H9 (cell line): Measurements from ENCODE around the gene TEAD1. TPM values are rescaled to one million over a fixed set of nuclear protein-coding genes. Genes with fewer than 3 reads are reported as not detected.

Experiments
- DNase-seq: peaks from one replicate; pipeline ENCODE4 v3.0.0-alpha.2; 2017
- H2AFZ ChIP-seq: one replicate; pipeline ENCODE4 v1.6.1; 2013; ENCODE audit warnings: mild to moderate bottlenecking, low read length, control low read depth, moderate library complexity
- H2AK5ac ChIP-seq: 2 replicates; pipeline ENCODE4 v1.6.1; 2013; ENCODE audit warnings: low read length, control low read depth, mixed read lengths; ENCODE audit not compliant: insufficient read length
- H2BK120ac ChIP-seq: one replicate; pipeline ENCODE4 v1.6.1; 2013; ENCODE audit warnings: low read depth, mild to moderate bottlenecking, low read length, control low read depth, inconsistent platforms; ENCODE audit not compliant: poor library complexity, severe bottlenecking
- H2BK12ac ChIP-seq: 2 replicates; pipeline ENCODE4 v1.6.1; 2013; ENCODE audit warnings: low read length, control low read depth, mixed read lengths, low read depth; ENCODE audit not compliant: insufficient read length
- H2BK15ac ChIP-seq: 2 replicates; pipeline ENCODE4 v1.6.1; 2013; ENCODE audit warnings: low read depth, low read length, control low read depth
- H2BK20ac ChIP-seq: one replicate; pipeline ENCODE4 v1.6.1; 2013; ENCODE audit warnings: low read depth, mild to moderate bottlenecking, low read length, control low read depth, inconsistent platforms; ENCODE audit not compliant: poor library complexity, severe bottlenecking
- H2BK5ac ChIP-seq: 2 replicates; pipeline ENCODE4 v1.6.1; 2013; ENCODE audit warnings: low read length, control low read depth, mixed read lengths; ENCODE audit not compliant: insufficient read length
- H3K14ac ChIP-seq: 2 replicates; pipeline ENCODE4 v1.6.1; 2013; ENCODE audit warnings: low read length, control low read depth; ENCODE audit not compliant: insufficient read depth
- H3K18ac ChIP-seq: 2 replicates; pipeline ENCODE4 v1.6.1; 2013; ENCODE audit warnings: low read depth, mild to moderate bottlenecking, mixed read lengths, low read length, control low read depth; ENCODE audit not compliant: insufficient read length
- H3K23ac ChIP-seq: 2 replicates; pipeline ENCODE4 v1.6.1; 2013; ENCODE audit warnings: low read length, control low read depth, mixed read lengths, low read depth; ENCODE audit not compliant: insufficient read length
- H3K23me2 ChIP-seq: 2 replicates; pipeline ENCODE4 v1.6.1; 2013; ENCODE audit warnings: low read depth, mild to moderate bottlenecking, mixed read lengths, low read length, control low read depth; ENCODE audit not compliant: insufficient read length, poor library complexity, severe bottlenecking
- H3K27ac ChIP-seq: 2 replicates; pipeline ENCODE4 v1.5.1; 2013; ENCODE audit warnings: low read length, control low read depth, mixed read lengths, low read depth; ENCODE audit not compliant: insufficient read length
- H3K27me3 ChIP-seq: 2 replicates; pipeline ENCODE4 v1.6.1; 2013; ENCODE audit warnings: low read length, control low read depth, inconsistent platforms; ENCODE audit not compliant: insufficient read depth
- H3K4ac ChIP-seq: 2 replicates; pipeline ENCODE4 v1.6.1; 2013; ENCODE audit warnings: low read depth, mild to moderate bottlenecking, control low read depth, inconsistent platforms, low read length, moderate library complexity
- H3K4me1 ChIP-seq: 2 replicates; pipeline ENCODE4 v1.6.1; 2013; ENCODE audit warnings: low read length, control low read depth, inconsistent platforms; ENCODE audit not compliant: insufficient read depth
- H3K4me2 ChIP-seq: 2 replicates; pipeline ENCODE4 v1.6.1; 2013; ENCODE audit warnings: low read length, control low read depth, mixed read lengths; ENCODE audit not compliant: insufficient read length, insufficient read depth
- H3K56ac ChIP-seq: 2 replicates; pipeline ENCODE4 v1.6.1; 2013; ENCODE audit warnings: low read depth, mild to moderate bottlenecking, mixed read lengths, low read length, control low read depth; ENCODE audit not compliant: insufficient read length
- H3K79me1 ChIP-seq: 2 replicates; pipeline ENCODE4 v1.6.1; 2013; ENCODE audit warnings: low read depth, mild to moderate bottlenecking, moderate library complexity, low read length, control low read depth, inconsistent platforms; ENCODE audit not compliant: insufficient read depth, poor library complexity, severe bottlenecking
- H3K79me2 ChIP-seq: 2 replicates; pipeline ENCODE4 v1.6.1; 2013; ENCODE audit warnings: low read length, control low read depth, inconsistent platforms; ENCODE audit not compliant: insufficient read depth
- H3K9ac ChIP-seq: 2 replicates; pipeline ENCODE4 v1.6.1; 2013; ENCODE audit warnings: low read length, control low read depth, mixed read lengths; ENCODE audit not compliant: insufficient read length; ENCODE audit errors: extremely low read depth
- H3K9me3 ChIP-seq: one replicate; pipeline ENCODE4 v1.6.1; 2013; ENCODE audit warnings: low read depth, low read length, inconsistent platforms; ENCODE audit not compliant: control insufficient read depth
- H3T11ph ChIP-seq: one replicate; pipeline ENCODE4 v1.6.1; 2013; ENCODE audit warnings: mild to moderate bottlenecking, low read length, control low read depth, inconsistent platforms
- H4K20me1 ChIP-seq: one replicate; pipeline ENCODE4 v1.6.1; 2013; ENCODE audit not compliant: control insufficient read depth, insufficient read length, insufficient read depth
- H4K5ac ChIP-seq: 2 replicates; pipeline ENCODE4 v1.6.1; 2013; ENCODE audit warnings: low read depth, mild to moderate bottlenecking, mixed read lengths, low read length, control low read depth; ENCODE audit not compliant: insufficient read length
- H4K8ac ChIP-seq: replicated peaks from 2 replicates; pipeline ENCODE4 v1.6.1; 2013; ENCODE audit warnings: low read length, control low read depth, mixed read lengths, low read depth; ENCODE audit not compliant: insufficient read length
- H4K91ac ChIP-seq: 2 replicates; pipeline ENCODE4 v1.6.1; 2013; ENCODE audit warnings: low read depth, mild to moderate bottlenecking, moderate library complexity, mixed read lengths, low read length, control low read depth; ENCODE audit not compliant: insufficient read length
- H3K27ac Mint-ChIP-seq, 3 experiments: 2 replicates in 2 of 3; 3 replicates in 1 of 3; pipeline ENCODE4 v1.8.0; 2020 to 2021; ENCODE audit warnings: mixed read lengths in 3 of 3, mild to moderate bottlenecking in 1 of 3, moderate library complexity in 1 of 3
- H3K27me3 Mint-ChIP-seq: 2 replicates; pipeline ENCODE4 v1.8.0; 2021; ENCODE audit warnings: low read depth, mild to moderate bottlenecking, moderate library complexity, mixed read lengths
- H3K36me3 Mint-ChIP-seq, 3 experiments: 2 replicates in 2 of 3; 3 replicates in 1 of 3; pipeline ENCODE4 v1.8.0; 2020 to 2021; ENCODE audit warnings: low read depth in 3 of 3, mixed read lengths in 3 of 3; ENCODE audit not compliant: insufficient read depth in 1 of 3
- H3K4me1 Mint-ChIP-seq, 2 experiments: 2 replicates each; pipeline ENCODE4 v1.8.0; 2020; ENCODE audit warnings: mixed read lengths in 2 of 2
- H3K4me3 Mint-ChIP-seq, 2 experiments: 2 replicates in 1 of 2; 3 replicates in 1 of 2; pipeline ENCODE4 v1.8.0; 2020 to 2021; ENCODE audit warnings: mild to moderate bottlenecking in 2 of 2, mixed read lengths in 2 of 2, moderate library complexity in 1 of 2
- H3K9me3 Mint-ChIP-seq, 2 experiments: 2 replicates in 1 of 2; 3 replicates in 1 of 2; pipeline ENCODE4 v1.8.0; 2020; ENCODE audit warnings: mild to moderate bottlenecking in 2 of 2, mixed read lengths in 2 of 2, moderate library complexity in 1 of 2
- WGBS: extraction: QIAGEN DNeasy Blood & Tissue Kit; methylation state at CpG from one replicate; pipeline ENCODE4 v1.1.7; 2013; ENCODE audit warnings: missing lambda C conversion rate, low lambda C conversion rate, mixed read lengths; ENCODE audit not compliant: insufficient read length; ENCODE audit errors: extremely low coverage; 5-methylcytosine and 5-hydroxymethylcytosine counted together
- total RNA-seq: library from RNA; stranded (reverse); gene quantifications from 2 replicates; pipeline ENCODE4 v1.2.1, GENCODE V29; 2021
- TF ChIP-seq, protein P1 (sequence below): fragments of 200-600 bp; sonication (generic); conservative IDR thresholded peaks from 3 replicates; pipeline ENCODE4 v1.8.0; 2021; ENCODE audit warnings: antibody characterized with exemption, mild to moderate bottlenecking

The TEAD1 gene
- total RNA-seq, 1 experiment from 2014 or later: 75.1 TPM

DNA sequence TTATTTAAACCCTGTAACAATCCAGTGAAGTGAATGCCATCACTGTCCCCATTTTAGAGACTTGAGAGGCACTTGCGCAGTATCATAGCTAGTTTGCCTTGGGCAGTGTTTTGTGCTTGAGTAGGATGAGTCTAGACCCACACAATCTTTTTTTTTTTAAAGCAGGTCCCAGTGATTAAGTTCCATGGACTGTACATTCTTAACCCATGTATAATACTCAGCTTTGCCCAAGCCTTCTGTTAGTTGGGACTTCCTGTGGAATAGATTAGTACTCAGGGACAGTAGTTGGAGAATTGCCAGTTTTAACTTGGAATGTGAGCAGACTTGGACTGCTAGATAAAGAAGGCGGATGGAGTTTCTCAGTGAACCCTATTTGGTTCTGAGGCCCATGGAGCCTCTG, 226.3 kb downstream of the TEAD1 start:
- Histone ChIP-seq H3K4me2 (no peak overlapping the region), H2BK15ac (no peak overlapping the region), H4K91ac (no peak overlapping the region), H4K20me1 (no peaks in the 10 kb centered on the region), H3K23me2 (no peaks in the 10 kb centered on the region), H3K79me1 (no peaks in the 10 kb centered on the region), H3K56ac (no peak overlapping the region), H2BK20ac (no peak overlapping the region), H3K27me3 (no peaks in the 10 kb centered on the region), H2AK5ac (no peak overlapping the region), H3T11ph (no peak overlapping the region), H2BK120ac (no peak overlapping the region), H3K9ac (no peak overlapping the region), H3K27ac (no peak overlapping the region), H2BK5ac (no peak overlapping the region), H2BK12ac (no peak overlapping the region), H3K4me1 (peaks cover 5% of the 10 kb centered on the region; the same call in 1 of the 2 replicates), H3K79me2 (no peaks in the 10 kb centered on the region), H3K18ac (no peak overlapping the region), H4K8ac (no peak overlapping the region), H3K9me3 (no peaks in the 10 kb centered on the region), H3K23ac (no peak overlapping the region), H3K14ac (no peak overlapping the region), H3K4ac (no peak overlapping the region), H4K5ac (no peak overlapping the region), H2AFZ (no peak overlapping the region)
- Mint-ChIP-seq H3K4me3 (no peak overlapping the region), H3K36me3 (peaks cover 37 to 51% (median 42%) of the 10 kb centered on the region in 3 experiments), H3K4me1 (peaks cover 17 to 30% of the 10 kb centered on the region in 2 experiments), H3K27me3 (no peaks in the 10 kb centered on the region), H3K27ac (0 out of 7 replicates have a peak overlapping the region, but pooled peaks of 1 of the 3 experiments have one; percentile 39), H3K9me3 (no peaks in the 10 kb centered on the region; a peak in 1 of 5 replicates)
- WGBS: no CpG with 5 or more reads among the region's 2 CpGs
- DNase-seq: no peak
- TF ChIP-seq, protein P1, sequence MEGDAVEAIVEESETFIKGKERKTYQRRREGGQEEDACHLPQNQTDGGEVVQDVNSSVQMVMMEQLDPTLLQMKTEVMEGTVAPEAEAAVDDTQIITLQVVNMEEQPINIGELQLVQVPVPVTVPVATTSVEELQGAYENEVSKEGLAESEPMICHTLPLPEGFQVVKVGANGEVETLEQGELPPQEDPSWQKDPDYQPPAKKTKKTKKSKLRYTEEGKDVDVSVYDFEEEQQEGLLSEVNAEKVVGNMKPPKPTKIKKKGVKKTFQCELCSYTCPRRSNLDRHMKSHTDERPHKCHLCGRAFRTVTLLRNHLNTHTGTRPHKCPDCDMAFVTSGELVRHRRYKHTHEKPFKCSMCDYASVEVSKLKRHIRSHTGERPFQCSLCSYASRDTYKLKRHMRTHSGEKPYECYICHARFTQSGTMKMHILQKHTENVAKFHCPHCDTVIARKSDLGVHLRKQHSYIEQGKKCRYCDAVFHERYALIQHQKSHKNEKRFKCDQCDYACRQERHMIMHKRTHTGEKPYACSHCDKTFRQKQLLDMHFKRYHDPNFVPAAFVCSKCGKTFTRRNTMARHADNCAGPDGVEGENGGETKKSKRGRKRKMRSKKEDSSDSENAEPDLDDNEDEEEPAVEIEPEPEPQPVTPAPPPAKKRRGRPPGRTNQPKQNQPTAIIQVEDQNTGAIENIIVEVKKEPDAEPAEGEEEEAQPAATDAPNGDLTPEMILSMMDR: no peak
